ENCODE measurements around the gene CLEC4A.

DNA sequence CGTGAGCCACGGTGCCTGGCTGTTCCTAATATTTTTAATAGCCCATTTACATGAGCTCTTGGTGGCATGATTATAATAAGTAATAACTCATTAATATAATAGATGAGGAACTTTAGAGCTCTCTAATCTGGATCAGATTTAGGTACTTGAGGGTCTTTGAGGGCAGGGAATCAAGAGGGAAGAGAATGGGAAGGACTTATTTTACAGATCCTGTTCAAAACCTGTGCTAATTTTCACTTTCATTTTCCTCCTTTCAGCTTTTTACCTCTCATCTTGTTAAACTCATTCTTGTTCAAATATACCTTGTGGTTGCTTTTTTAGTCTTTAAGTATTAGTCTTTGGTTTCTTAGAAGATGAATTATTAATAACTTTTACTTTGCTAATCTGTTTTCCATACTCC, 35.8 kb upstream of the CLEC4A start:
- TF ChIP-seq U2AF2 (IDR thresholded peaks at IDR 0.05; ENCODE audit: low read depth, low read length): no peak
- TF ChIP-seq TAF1 (CRISPR knock-in tag; IDR thresholded peaks at IDR 0.05): no peak
- TF ChIP-seq TBL1XR1 (IDR thresholded peaks at IDR 0.05; ENCODE audit: borderline replicate concordance, low read length, partially characterized antibody): no peak
- TF ChIP-seq ZNF775 (CRISPR knock-in tag; IDR thresholded peaks at IDR 0.05; ENCODE audit: borderline replicate concordance): no peak
